ENCODE measurements around the gene MUC5AC. TPM values are rescaled to one million over a fixed set of nuclear protein-coding genes. Genes with fewer than 3 reads are reported as not detected.

MUC5AC gene
- total RNA-seq, 1 experiment from 2014 or later = not detected

GRCh38 chr11:1229471-1230120 lies 71.8 kb downstream of the MUC5AC start:
- Histone ChIP-seq H3K27me3 (replicated peaks; ENCODE audit: insufficient read depth, low read depth, low read length, poor library complexity) (no peaks in the 10 kb centered on the region), H3K36me3 (ENCODE audit: insufficient read depth, low read length, poor library complexity, severe bottlenecking) (no peaks in the 10 kb centered on the region), H3K4me1 (ENCODE audit: insufficient read depth, low read length, poor library complexity, severe bottlenecking) (no peaks in the 10 kb centered on the region), H3K9me3 (ENCODE audit: low read depth, low read length, poor library complexity, severe bottlenecking) (no peaks in the 10 kb centered on the region), H3K4me3 (ENCODE audit: low read depth, low read length, poor library complexity, severe bottlenecking) (no peak overlapping the region), H3K27ac (ENCODE audit: low read depth, low read length, poor library complexity, severe bottlenecking) (no peak overlapping the region)
- ChIA-PET CTCF (no interaction called here), POLR2A (ENCODE audit: low non-redundant PET) (no interaction called here)
- DNase-seq (ENCODE audit: low spot score) = no peak
- intact Hi-C loops (cut with micrococcal nuclease; ENCODE audit: unreplicated experiment) = no loop called here
- no TSS peak for BruUV-seq (replicated peaks)
- no peak for TF ChIP-seq CTCF (conservative IDR thresholded peaks at IDR 0.05; ENCODE audit: low read depth, low read length)
- no peak for TF ChIP-seq EZH2 (IDR thresholded peaks at IDR 0.05; ENCODE audit: borderline replicate concordance, low read depth, low read length, poor library complexity, severe bottlenecking)

GRCh38 chr11:1230121-1230455 lies 72.3 kb downstream of the MUC5AC start:
- Histone ChIP-seq H3K27ac (ENCODE audit: low read depth, low read length, poor library complexity, severe bottlenecking) (no peak overlapping the region), H3K4me1 (ENCODE audit: insufficient read depth, low read length, poor library complexity, severe bottlenecking) (no peaks in the 10 kb centered on the region), H3K9me3 (ENCODE audit: low read depth, low read length, poor library complexity, severe bottlenecking) (no peaks in the 10 kb centered on the region), H3K36me3 (ENCODE audit: insufficient read depth, low read length, poor library complexity, severe bottlenecking) (no peaks in the 10 kb centered on the region), H3K27me3 (replicated peaks; ENCODE audit: insufficient read depth, low read depth, low read length, poor library complexity) (no peaks in the 10 kb centered on the region), H3K4me3 (ENCODE audit: low read depth, low read length, poor library complexity, severe bottlenecking) (no peak overlapping the region)
- DNase-seq (ENCODE audit: low spot score) = no peak
- BruUV-seq (replicated peaks) = no TSS peak
- ChIA-PET POLR2A (ENCODE audit: low non-redundant PET) (no interaction called here), CTCF (no interaction called here)
- intact Hi-C loops (cut with micrococcal nuclease; ENCODE audit: unreplicated experiment) = no loop called here
- TF ChIP-seq CTCF (conservative IDR thresholded peaks at IDR 0.05; ENCODE audit: low read depth, low read length) (no peak), EZH2 (IDR thresholded peaks at IDR 0.05; ENCODE audit: borderline replicate concordance, low read depth, low read length, poor library complexity, severe bottlenecking) (no peak)

GRCh38 chr11:1230456-1231395 lies 73.0 kb downstream of the MUC5AC start:
- intact Hi-C loops (cut with micrococcal nuclease; ENCODE audit: unreplicated experiment) = no loop called here
- BruUV-seq (replicated peaks) = no TSS peak
- TF ChIP-seq CTCF (conservative IDR thresholded peaks at IDR 0.05; ENCODE audit: low read depth, low read length) = no peak
- TF ChIP-seq EZH2 (IDR thresholded peaks at IDR 0.05; ENCODE audit: borderline replicate concordance, low read depth, low read length, poor library complexity, severe bottlenecking) = no peak
- CTCF ChIA-PET = no interaction called here
- Histone ChIP-seq H3K9me3 (ENCODE audit: low read depth, low read length, poor library complexity, severe bottlenecking) (no peaks in the 10 kb centered on the region), H3K27me3 (replicated peaks; ENCODE audit: insufficient read depth, low read depth, low read length, poor library complexity) (no peaks in the 10 kb centered on the region), H3K36me3 (ENCODE audit: insufficient read depth, low read length, poor library complexity, severe bottlenecking) (no peaks in the 10 kb centered on the region), H3K4me3 (ENCODE audit: low read depth, low read length, poor library complexity, severe bottlenecking) (no peak overlapping the region), H3K4me1 (ENCODE audit: insufficient read depth, low read length, poor library complexity, severe bottlenecking) (no peaks in the 10 kb centered on the region), H3K27ac (ENCODE audit: low read depth, low read length, poor library complexity, severe bottlenecking) (no peak overlapping the region)
- POLR2A ChIA-PET (ENCODE audit: low non-redundant PET) = no interaction called here
- DNase-seq (ENCODE audit: low spot score) = no peak
